CD4-positive, alpha-beta T cell treated with Interleukin-12 subunit alpha and Interleukin-12 subunit beta, for 1 hour (primary cell): ENCODE data around the gene IQCF5.
"Not testable (repeated sequence)": the region's sequence is repeated elsewhere in the genome, so short reads cannot be mapped to it uniquely, and the experiment has no call there.

ENCODE experiments used
- DNase-seq: peaks from one replicate; pipeline ENCODE4 v3.0.0-alpha.2; 2020

The IQCF5 gene

GRCh38 chr3:51875501-51875900 lies at the start of gene IQCF5:
Gene IQCF5, minus strand, starts transcription at chr3:51875601. Its CDS starts 70 bp downstream, at chr3:51875531.
- DNase-seq, result no peak

- no peak for DNase-seq
These were observed 45.7 kb upstream of the IQCF5 start for GRCh38 chr3:51921081-51921578.

GRCh38 chr3:51916418-51916817 lies 41.0 kb upstream of the IQCF5 start:
- DNase-seq, result no peak

GRCh38 chr3:51908026-51908425 lies 32.6 kb upstream of the IQCF5 start:
- DNase-seq, result no peak

GRCh38 chr3:51904034-51904823 lies 28.8 kb upstream of the IQCF5 start:
- DNase-seq, result no peak

- DNase-seq, result not testable (repeated sequence)
These were observed 27.0 kb upstream of the IQCF5 start for GRCh38 chr3:51902361-51902760.

GRCh38 chr3:51900043-51900442 lies 24.6 kb upstream of the IQCF5 start:
- not testable (repeated sequence) for DNase-seq

- no peak for DNase-seq
These were observed 22.0 kb upstream of the IQCF5 start for GRCh38 chr3:51897391-51897790.

GRCh38 chr3:51896607-51897305 lies 21.4 kb upstream of the IQCF5 start:
- no peak for DNase-seq

GRCh38 chr3:51894939-51895338 lies 19.5 kb upstream of the IQCF5 start:
- DNase-seq, result no peak

GRCh38 chr3:51894391-51894790 lies 19.0 kb upstream of the IQCF5 start:
- DNase-seq, result no peak

- no peak for DNase-seq
These were observed 16.0 kb upstream of the IQCF5 start for GRCh38 chr3:51891242-51892039.

GRCh38 chr3:51888463-51889105 lies 13.2 kb upstream of the IQCF5 start:
- DNase-seq, result no peak

- DNase-seq, result no peak
These were observed 12.2 kb upstream of the IQCF5 start for GRCh38 chr3:51887620-51888019.

- no peak for DNase-seq
These were observed 11.0 kb upstream of the IQCF5 start for GRCh38 chr3:51886447-51886846.

- no peak for DNase-seq
These were observed 4.5 kb upstream of the IQCF5 start for GRCh38 chr3:51879937-51880336.

GRCh38 chr3:51876186-51876585 lies 785 bp upstream of the IQCF5 start:
- DNase-seq, result no peak

- DNase-seq, result no peak
These were observed 512 bp downstream of the IQCF5 start for GRCh38 chr3:51874889-51875288.

- DNase-seq, result no peak
These were observed 990 bp downstream of the IQCF5 start for GRCh38 chr3:51874411-51874810.

GRCh38 chr3:51873876-51874275 lies 1.5 kb downstream of the IQCF5 start:
- no peak for DNase-seq

GRCh38 chr3:51873253-51873766 lies 2.1 kb downstream of the IQCF5 start:
- DNase-seq, result no peak

- DNase-seq, result no peak
These were observed 6.1 kb downstream of the IQCF5 start for GRCh38 chr3:51869304-51869703.

GRCh38 chr3:51868896-51869295 lies 6.5 kb downstream of the IQCF5 start:
- DNase-seq, result not testable (repeated sequence)
